Hematopoietic multipotent progenitor cell treated with erythropoietin and hydrocortisone succinate and interleukin-3 and kit ligand, for 4 days (in vitro differentiated cells): Measurements from ENCODE around the gene PRMT1.
A peak's percentile ranks its signal among the peaks of the same experiment; 100 is the strongest.
"Not testable (repeated sequence)": the region's sequence is repeated elsewhere in the genome, so short reads cannot be mapped to it uniquely, and the experiment has no call there.

ENCODE experiments used
- DNase-seq: peaks from one replicate; pipeline ENCODE4 v3.0.0-alpha.2; 2015

The PRMT1 gene

GRCh38 chr19:49689133-49690078 lies 12.3 kb downstream of the PRMT1 start, which contains the start of gene ADM5:
TSS of gene ADM5 (plus strand) at chr19:49689594. CDS start at chr19:49689838, 244 bp downstream.
- peak; percentile 47 for DNase-seq

GRCh38 chr19:49690079-49690655 lies 13.1 kb downstream of the PRMT1 start:
- DNase-seq, result no peak

- peak; percentile 57 for DNase-seq
These were observed 13.7 kb downstream of the PRMT1 start, which contains the start of gene CPT1C for GRCh38 chr19:49690656-49691242. TSS of gene CPT1C (plus strand) at chr19:49691116. CDS start at chr19:49692253, 1,137 bp downstream.

- peak; percentile 58 for DNase-seq
These were observed 14.4 kb downstream of the PRMT1 start for GRCh38 chr19:49691243-49692146.

GRCh38 chr19:49692147-49692506 lies 15.1 kb downstream of the PRMT1 start:
- DNase-seq, result no peak

- no peak for DNase-seq
These were observed 19.0 kb downstream of the PRMT1 start for GRCh38 chr19:49696115-49696514.

GRCh38 chr19:49696865-49697264 lies 19.8 kb downstream of the PRMT1 start:
- no peak for DNase-seq

GRCh38 chr19:49699364-49699763 lies 22.3 kb downstream of the PRMT1 start:
- no peak for DNase-seq

- no peak for DNase-seq
These were observed 23.5 kb downstream of the PRMT1 start for GRCh38 chr19:49700563-49700962.

GRCh38 chr19:49701271-49701786 lies 24.3 kb downstream of the PRMT1 start:
- no peak for DNase-seq

GRCh38 chr19:49704888-49705642 lies 28.0 kb downstream of the PRMT1 start:
- no peak for DNase-seq

GRCh38 chr19:49705919-49706318 lies 28.8 kb downstream of the PRMT1 start:
- DNase-seq, result no peak

- DNase-seq, result no peak
These were observed 33.4 kb downstream of the PRMT1 start for GRCh38 chr19:49710372-49710951.

- peak; percentile 63 for DNase-seq
These were observed 35.4 kb downstream of the PRMT1 start for GRCh38 chr19:49712397-49712859.

GRCh38 chr19:49713236-49713845 lies 36.3 kb downstream of the PRMT1 start:
- no peak for DNase-seq

- peak; percentile 27 for DNase-seq
These were observed 39.1 kb downstream of the PRMT1 start for GRCh38 chr19:49716154-49716553.

- DNase-seq, result peak; percentile 10
These were observed 41.4 kb downstream of the PRMT1 start for GRCh38 chr19:49718511-49718910.

GRCh38 chr19:49718991-49719390 lies 41.9 kb downstream of the PRMT1 start:
- no peak for DNase-seq

- not testable (repeated sequence) for DNase-seq
These were observed 42.3 kb downstream of the PRMT1 start for GRCh38 chr19:49719420-49719819.

- no peak for DNase-seq
These were observed 50.4 kb downstream of the PRMT1 start for GRCh38 chr19:49727217-49728030.
